B cell (primary cell): ENCODE measurements around the gene ABCB10.
"Not testable (repeated sequence)": the region's sequence is repeated elsewhere in the genome, so short reads cannot be mapped to it uniquely, and the experiment has no call there.

Experiments used
- EZH2 ChIP-seq: IDR thresholded peaks from 2 replicates; pipeline ENCODE4 v1.6.1; 2012; ENCODE audit warnings: borderline replicate concordance, low read depth, mild to moderate bottlenecking, moderate library complexity, low read length; ENCODE audit not compliant: insufficient read depth, poor library complexity, severe bottlenecking
- TF ChIP-seq, protein P1 (sequence below): fragments of 200-600 bp; IDR thresholded peaks from one replicate; pipeline ENCODE4 v1.8.0; 2022; ENCODE audit warnings: antibody characterized with exemption, mild to moderate bottlenecking

DNA sequence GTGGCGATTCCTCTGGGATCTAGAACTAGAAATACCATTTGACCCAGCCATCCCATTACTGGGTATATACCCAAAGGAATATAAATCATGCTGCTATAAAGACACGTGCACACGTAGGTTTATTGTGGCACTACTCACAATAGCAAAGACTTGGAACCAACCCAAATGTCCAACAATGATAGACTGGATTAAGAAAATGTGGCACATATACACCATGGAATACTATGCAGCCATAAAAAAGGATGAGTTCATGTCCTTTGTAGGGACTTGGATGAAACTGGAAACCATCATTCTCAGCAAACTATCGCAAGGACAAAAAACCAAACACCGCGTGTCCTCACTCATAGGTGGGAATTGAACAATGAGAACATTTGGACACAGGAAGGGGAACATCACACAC, 46.9 kb downstream of the ABCB10 start:
- TF ChIP-seq, protein P1, sequence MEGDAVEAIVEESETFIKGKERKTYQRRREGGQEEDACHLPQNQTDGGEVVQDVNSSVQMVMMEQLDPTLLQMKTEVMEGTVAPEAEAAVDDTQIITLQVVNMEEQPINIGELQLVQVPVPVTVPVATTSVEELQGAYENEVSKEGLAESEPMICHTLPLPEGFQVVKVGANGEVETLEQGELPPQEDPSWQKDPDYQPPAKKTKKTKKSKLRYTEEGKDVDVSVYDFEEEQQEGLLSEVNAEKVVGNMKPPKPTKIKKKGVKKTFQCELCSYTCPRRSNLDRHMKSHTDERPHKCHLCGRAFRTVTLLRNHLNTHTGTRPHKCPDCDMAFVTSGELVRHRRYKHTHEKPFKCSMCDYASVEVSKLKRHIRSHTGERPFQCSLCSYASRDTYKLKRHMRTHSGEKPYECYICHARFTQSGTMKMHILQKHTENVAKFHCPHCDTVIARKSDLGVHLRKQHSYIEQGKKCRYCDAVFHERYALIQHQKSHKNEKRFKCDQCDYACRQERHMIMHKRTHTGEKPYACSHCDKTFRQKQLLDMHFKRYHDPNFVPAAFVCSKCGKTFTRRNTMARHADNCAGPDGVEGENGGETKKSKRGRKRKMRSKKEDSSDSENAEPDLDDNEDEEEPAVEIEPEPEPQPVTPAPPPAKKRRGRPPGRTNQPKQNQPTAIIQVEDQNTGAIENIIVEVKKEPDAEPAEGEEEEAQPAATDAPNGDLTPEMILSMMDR: not testable (repeated sequence)
- TF ChIP-seq EZH2: not testable (repeated sequence)
